ENCODE results near the gene ACR. TPM values are rescaled to one million over a fixed set of nuclear protein-coding genes. Genes with fewer than 3 reads are reported as not detected.

The ACR gene
- total RNA-seq, result 0.19 TPM in 1 of 2 replicates, not detected in the other

GRCh38 chr22:50737728-50738648 is at the start of gene ACR:
Gene ACR (plus strand): TSS chr22:50738204. CDS start chr22:50738236, 32 bp downstream.

GRCh38 chr22:50783033-50783879 is 45.3 kb downstream of the ACR start, which contains the start of gene RABL2B:
Gene RABL2B (minus strand): TSS chr22:50783636. CDS start chr22:50782294, 1,342 bp downstream.

Other genes starting within 250 kb of the ACR start
- 66.0 and 69.6 TPM in 2 replicates for gene LMF2, start 230.5 kb upstream of the ACR start, total RNA-seq
- gene NCAPH2, start 230.0 kb upstream of the ACR start, total RNA-seq, result 17.7 and 20.5 TPM in 2 replicates
- 1.5 and 4.2 TPM in 2 replicates for gene SCO2, start 212.6 kb upstream of the ACR start, total RNA-seq
- 31.7 and 36.5 TPM in 2 replicates for gene TYMP, start 208.2 kb upstream of the ACR start, total RNA-seq
- gene KLHDC7B, start 192.3 kb upstream of the ACR start, total RNA-seq, result not detected in 2 replicates
- gene SYCE3, start 175.3 kb upstream of the ACR start, total RNA-seq, result 3.5 TPM in 1 of 2 replicates, not detected in the other
- gene CPT1B, start 159.8 kb upstream of the ACR start, total RNA-seq, result 0.12 and 0.98 TPM in 2 replicates
- gene CHKB, start 155.4 kb upstream of the ACR start, total RNA-seq, result 16.0 and 18.5 TPM in 2 replicates
- gene MAPK8IP2, start 137.4 kb upstream of the ACR start, total RNA-seq, result 0.24 and 0.50 TPM in 2 replicates
- gene ARSA, start 110.1 kb upstream of the ACR start, total RNA-seq, result 41.6 and 47.2 TPM in 2 replicates
- gene SHANK3, start 65.4 kb upstream of the ACR start, total RNA-seq, result 2.4 and 2.6 TPM in 2 replicates
- 6.1 and 8.9 TPM in 2 replicates for gene RABL2B, start 45.4 kb downstream of the ACR start, total RNA-seq

Measured in cardiac ventricle fibroblast (primary cell).